Subcutaneous abdominal adipose tissue (tissue), 5 donors: ENCODE measurements around the gene CELSR1.

ENCODE experiments used
- H3K27ac ChIP-seq: one replicate; pipeline ENCODE4 v1.7.0; 2013; ENCODE audit warnings: low read depth, mild to moderate bottlenecking, inconsistent platforms, low read length, moderate library complexity
- H3K27me3 ChIP-seq, 5 donors: one replicate each; pipeline ENCODE4 v1.7.0; 2013; ENCODE audit warnings: low read length in 5 of 5, inconsistent platforms in 1 of 5; ENCODE audit not compliant: control insufficient read depth in 5 of 5, insufficient read depth in 4 of 5
- H3K36me3 ChIP-seq, 5 donors: one replicate each; pipeline ENCODE4 v1.7.0; 2013; ENCODE audit warnings: low read length in 5 of 5; ENCODE audit not compliant: control insufficient read depth in 5 of 5, insufficient read depth in 5 of 5
- H3K4me1 ChIP-seq, 5 donors: one replicate each; pipeline ENCODE4 v1.7.0; 2013; ENCODE audit warnings: low read length in 5 of 5, mild to moderate bottlenecking in 3 of 5, moderate library complexity in 1 of 5; ENCODE audit not compliant: control insufficient read depth in 5 of 5, insufficient read depth in 5 of 5
- H3K4me3 ChIP-seq, 5 donors: one replicate each; pipeline ENCODE4 v1.7.0; 2013; ENCODE audit warnings: low read length in 5 of 5, low read depth in 1 of 5
- H3K9ac ChIP-seq, 5 donors: one replicate each; pipeline ENCODE4 v1.7.0; 2013; ENCODE audit warnings: low read length in 5 of 5, mild to moderate bottlenecking in 4 of 5, moderate library complexity in 3 of 5
- H3K9me3 ChIP-seq, 5 donors: one replicate each; pipeline ENCODE4 v1.7.0; 2013; ENCODE audit warnings: low read length in 5 of 5; ENCODE audit not compliant: control insufficient read depth in 5 of 5
- donor health status: healthy.
- donor health status: healthy.
- donor health status: healthy.
- donor health status: healthy.
- donor health status: healthy.

The CELSR1 gene

DNA sequence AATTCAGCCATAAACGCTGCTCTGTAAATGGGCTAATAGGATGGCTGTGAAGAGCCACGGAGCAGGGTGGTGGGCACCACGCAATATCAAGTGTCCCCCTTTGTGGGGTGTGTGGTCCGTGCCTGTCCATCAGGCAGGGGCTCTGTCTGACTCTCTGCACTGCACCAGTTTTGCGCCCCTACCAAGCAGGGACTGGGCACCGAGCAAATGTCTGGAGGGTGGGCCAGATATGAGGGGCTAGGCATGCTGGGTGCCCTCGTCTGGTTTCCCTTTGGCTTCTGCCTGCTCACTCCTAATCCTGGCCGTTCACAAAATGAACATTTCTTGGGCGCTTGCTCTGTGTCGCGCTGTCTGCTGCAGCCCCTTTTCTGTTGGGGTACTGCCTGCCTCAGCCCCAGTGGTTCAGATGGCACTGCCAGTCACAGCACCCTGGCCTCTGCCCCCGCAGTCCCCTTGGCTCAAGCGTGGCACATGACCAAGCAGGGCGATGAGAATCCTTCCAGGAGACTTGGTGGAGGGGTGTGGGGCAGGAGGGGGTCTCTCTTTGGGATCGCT lies 37.1 kb upstream of the CELSR1 start:
- H3K9me3 ChIP-seq = peaks cover 0 to 11% (median 10%) of the 10 kb centered on the region in 5 donors
- no peaks in the 10 kb centered on the region for H3K27me3 ChIP-seq
- H3K4me1 ChIP-seq = peaks cover 12 to 36% (median 30%) of the 10 kb centered on the region in 5 donors
- no peak overlapping the region for H3K27ac ChIP-seq
- no peak overlapping the region for H3K9ac ChIP-seq
- no peak overlapping the region for H3K4me3 ChIP-seq
- H3K36me3 ChIP-seq = no peaks in the 10 kb centered on the region

DNA sequence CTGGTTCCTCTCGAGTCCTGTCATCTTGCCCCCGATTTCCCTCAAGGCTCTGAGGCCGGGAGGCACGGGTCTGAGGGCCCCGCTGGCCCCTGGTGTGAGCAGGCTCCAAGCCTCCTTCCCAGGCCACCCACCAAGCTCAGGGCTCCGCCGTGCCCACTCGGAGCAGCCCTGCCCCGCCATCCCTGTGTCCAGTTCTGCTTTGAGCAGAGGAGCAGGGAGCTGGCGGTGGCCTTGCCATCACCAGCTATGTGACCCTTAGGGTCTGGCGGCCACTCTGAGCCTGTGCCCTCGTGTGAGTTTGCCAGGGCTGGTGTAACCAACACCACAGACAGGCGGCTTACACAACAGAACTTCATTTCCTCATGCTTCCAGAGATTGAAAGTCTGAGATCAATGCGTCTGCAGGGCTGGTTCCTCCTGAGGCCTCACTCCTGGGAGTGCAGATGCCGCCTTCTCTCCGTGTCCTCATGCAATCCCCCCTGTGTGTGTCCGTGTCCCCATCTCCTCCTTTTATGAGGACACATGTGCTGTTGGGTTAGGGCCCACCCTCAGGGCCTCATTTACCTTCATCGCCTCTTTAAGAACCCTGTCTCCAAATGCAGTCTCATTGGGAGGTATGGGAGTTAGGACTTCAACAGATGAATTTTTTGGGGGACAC lies 36.5 kb upstream of the CELSR1 start:
- Histone ChIP-seq H3K9me3 (peaks cover 0 to 11% (median 10%) of the 10 kb centered on the region in 5 donors), H3K4me1 (peaks cover 10 to 30% (median 24%) of the 10 kb centered on the region in 5 donors), H3K27ac (no peak overlapping the region), H3K27me3 (no peaks in the 10 kb centered on the region), H3K9ac (no peak overlapping the region), H3K36me3 (no peaks in the 10 kb centered on the region), H3K4me3 (no peak overlapping the region)

DNA sequence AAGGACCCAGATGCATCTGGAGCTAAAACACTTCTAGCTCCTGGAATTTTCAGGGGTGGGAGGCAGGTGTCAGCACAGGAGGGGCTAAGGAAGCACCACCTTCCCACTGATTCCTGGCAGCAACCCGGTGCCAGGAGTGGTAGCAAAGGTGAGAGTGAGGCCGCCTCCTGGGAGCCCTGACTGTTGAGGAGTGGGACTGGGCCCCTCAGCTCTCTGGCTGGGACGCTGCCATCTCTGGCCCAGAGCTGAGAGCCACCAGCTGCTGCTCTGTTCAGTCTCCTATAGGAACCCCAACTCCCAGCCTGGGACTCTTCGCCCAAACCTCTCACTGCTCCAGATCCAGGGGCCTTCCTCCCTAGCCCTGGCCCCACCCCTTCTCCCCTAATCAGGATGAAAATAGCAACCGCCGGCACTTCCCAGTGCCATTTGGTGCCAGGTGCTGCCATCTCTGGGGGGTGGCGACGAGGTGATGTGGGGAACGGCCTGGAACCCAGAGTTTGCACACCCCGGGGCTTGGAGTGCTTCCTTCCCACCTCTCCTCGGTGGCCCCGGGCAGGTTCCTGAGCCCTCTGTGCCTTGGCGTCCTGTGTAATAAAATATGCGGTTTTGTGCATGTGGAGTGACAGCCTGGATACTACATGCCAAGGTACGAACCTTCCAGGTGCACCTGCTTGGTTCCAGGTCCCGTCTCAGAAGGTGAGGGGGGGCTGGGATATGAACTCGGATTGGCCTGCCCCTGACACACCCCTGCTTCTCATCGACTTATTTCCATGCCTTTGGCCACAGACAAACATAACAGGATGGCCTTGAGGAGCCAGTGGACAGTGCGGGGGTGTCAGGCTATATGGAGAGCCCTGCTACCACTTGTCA lies 35.7 kb upstream of the CELSR1 start:
- H3K9ac ChIP-seq = no peak overlapping the region
- H3K9me3 ChIP-seq = peaks cover 0 to 11% (median 10%) of the 10 kb centered on the region in 5 donors
- H3K4me3 ChIP-seq = no peak overlapping the region
- H3K36me3 ChIP-seq = no peaks in the 10 kb centered on the region
- no peaks in the 10 kb centered on the region for H3K27me3 ChIP-seq
- peaks cover 3 to 22% (median 16%) of the 10 kb centered on the region in 5 donors for H3K4me1 ChIP-seq
- no peak overlapping the region for H3K27ac ChIP-seq

DNA sequence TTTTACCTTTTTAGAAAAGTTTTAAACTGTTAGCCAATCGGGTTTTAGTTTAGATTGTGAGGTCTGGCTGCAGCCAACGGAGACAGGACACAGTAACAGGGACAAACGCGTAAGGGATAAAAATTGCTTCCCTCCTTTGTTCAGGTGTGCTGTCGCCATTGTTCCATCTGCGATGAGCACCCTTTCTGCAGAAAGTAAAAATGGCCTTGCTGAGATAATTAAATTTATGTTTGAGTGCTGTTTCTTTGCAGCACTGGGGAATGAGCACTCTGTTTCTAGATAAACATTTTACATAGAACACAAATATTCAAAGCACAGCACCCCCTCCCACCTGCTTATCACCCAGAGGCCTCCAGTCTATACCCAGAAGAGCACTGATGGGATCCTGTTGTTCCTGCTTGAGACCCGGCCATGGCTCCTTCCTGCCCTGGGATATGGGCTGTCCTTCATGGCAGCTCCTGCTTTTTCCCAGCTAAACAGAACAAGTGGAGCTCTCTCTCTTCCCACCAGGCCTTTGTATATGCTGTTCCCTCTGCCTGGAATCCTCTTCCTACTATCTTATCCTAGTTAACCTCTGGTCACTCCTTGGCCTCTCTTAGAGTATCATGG lies 34.3 kb upstream of the CELSR1 start:
- H3K27ac ChIP-seq = no peak overlapping the region
- H3K4me3 ChIP-seq = peak overlapping the region in 1 of 5 donors; percentile 9
- no peak overlapping the region for H3K9ac ChIP-seq
- H3K9me3 ChIP-seq = peaks cover 0 to 11% (median 10%) of the 10 kb centered on the region in 5 donors
- H3K27me3 ChIP-seq = no peaks in the 10 kb centered on the region
- no peaks in the 10 kb centered on the region for H3K36me3 ChIP-seq
- H3K4me1 ChIP-seq = peaks cover 0 to 16% (median 9%) of the 10 kb centered on the region in 5 donors

DNA sequence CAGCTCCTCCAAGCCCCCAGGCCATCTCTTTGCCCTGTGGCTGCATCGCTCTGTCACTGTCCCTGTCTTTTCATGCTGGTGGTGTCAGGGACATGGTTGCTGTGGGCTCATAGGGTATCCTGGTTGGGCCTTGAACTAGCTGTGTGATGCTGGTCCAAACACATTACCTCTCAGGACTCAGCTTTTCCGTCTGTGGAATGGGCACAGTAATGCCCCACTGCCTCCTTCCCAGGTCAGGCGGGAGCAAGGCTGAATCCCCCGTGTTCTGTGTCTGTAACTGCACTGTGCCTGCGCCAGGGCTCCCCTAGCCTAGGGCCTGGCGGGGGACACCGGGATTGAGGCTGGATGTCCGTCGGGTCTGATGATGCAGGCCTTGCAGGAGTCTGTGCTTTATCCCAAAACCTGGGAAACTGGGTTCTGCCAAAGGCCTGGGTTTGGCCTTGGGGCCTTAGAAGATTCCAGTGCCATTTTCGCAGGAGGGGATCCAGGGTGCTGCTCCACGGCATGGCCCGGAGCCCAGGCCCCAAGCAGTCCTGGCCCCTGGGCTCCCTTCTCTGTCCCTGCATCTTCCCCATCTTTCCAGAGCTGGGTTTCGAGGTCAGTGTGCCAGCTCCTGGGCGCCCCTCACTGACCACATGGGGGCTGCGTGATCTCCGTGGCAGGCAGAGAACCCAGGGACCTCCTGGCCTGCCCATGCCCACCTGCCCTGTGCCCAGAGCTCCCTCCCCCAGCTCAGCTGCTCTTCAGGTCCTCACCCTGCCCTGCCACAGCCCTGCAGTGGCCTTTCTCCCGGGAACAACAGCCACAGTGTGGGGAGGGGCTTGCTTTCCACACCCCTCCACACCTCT lies 32.7 kb upstream of the CELSR1 start:
- no peak overlapping the region for H3K9ac ChIP-seq
- no peak overlapping the region for H3K4me3 ChIP-seq
- H3K9me3 ChIP-seq = peaks cover 0 to 11% (median 10%) of the 10 kb centered on the region in 5 donors
- peaks cover 0 to under 1% (median 0%) of the 10 kb centered on the region in 5 donors for H3K4me1 ChIP-seq
- H3K27me3 ChIP-seq = no peaks in the 10 kb centered on the region
- H3K36me3 ChIP-seq = no peaks in the 10 kb centered on the region
- H3K27ac ChIP-seq = no peak overlapping the region

DNA sequence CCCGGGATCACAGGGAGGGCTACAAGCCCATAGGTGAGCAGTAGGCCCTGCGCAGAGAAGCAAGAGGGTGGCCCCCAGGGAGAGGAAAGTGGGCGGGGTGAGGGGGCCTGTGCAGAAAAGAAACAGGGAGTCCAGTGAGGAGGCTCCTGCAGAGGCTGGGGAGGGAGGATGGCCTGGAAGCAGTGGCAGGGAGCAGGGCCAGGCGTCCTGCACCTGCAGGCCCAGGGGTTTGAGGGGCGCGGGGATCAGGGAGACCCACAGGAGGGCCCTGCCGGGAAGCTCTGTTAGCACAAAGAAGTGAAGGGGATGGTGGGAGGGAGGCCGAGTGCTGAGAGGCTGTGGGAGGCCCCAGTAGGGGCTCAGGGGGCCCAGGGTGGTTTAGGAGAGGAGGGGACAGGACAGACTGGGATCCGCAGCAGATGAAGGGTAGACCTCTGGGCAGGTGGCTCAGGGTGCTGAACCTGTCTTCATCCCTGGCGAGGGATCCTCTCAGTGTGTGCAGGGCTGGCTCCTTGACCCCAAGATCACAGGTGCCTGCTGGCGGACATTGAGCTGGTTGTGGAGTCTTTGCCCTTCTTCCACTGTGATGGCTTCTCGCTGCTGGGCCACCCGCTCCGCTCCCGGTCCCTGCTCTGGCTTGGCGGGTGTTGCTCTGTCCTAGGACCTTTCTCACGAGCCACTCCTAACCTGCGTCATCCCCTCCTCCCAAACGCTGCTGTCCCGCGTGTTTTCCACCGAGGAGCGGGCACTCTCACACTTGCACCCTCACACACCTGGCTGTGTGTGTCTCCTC lies 31.8 kb upstream of the CELSR1 start:
- no peak overlapping the region for H3K9ac ChIP-seq
- no peaks in the 10 kb centered on the region for H3K27me3 ChIP-seq
- H3K4me3 ChIP-seq = no peak overlapping the region
- H3K9me3 ChIP-seq = peaks cover 0 to 11% (median 10%) of the 10 kb centered on the region in 5 donors
- peaks cover 0 to 2% (median under 1%) of the 10 kb centered on the region in 5 donors for H3K4me1 ChIP-seq
- no peak overlapping the region for H3K27ac ChIP-seq
- no peaks in the 10 kb centered on the region for H3K36me3 ChIP-seq

DNA sequence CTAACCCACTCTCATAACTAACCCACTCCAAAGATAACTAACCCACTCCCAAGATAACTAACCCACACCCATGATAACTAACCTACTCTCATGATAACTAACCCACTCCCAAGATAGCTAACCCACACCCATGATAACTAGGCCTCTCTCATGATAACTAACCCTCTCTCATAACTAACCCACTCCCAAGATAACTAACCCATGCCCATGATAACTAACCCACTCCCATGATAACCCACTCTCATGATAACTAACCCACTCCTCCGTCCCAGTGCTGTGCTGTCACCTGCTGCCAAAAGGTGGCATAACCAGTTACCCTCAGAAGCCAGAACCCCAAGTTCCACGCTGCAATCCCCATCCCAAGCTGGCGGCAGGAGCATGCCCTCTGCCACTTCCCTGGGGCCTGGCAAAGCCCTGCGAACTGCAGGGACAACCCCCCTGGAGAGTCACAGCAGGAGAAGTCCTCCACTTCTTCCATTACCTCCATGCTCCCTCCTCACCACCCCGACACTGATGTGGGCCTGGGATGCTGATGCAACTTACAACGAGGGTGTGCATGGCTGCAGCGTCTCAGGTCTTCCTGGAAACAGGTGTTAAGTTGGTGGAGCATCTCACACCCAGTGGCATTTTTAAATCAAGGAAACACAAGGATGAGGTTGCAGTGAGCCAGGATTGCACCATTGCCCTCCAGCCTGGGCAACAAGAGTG lies 30.8 kb upstream of the CELSR1 start:
- Histone ChIP-seq H3K9ac (no peak overlapping the region), H3K36me3 (no peaks in the 10 kb centered on the region), H3K27me3 (no peaks in the 10 kb centered on the region), H3K4me3 (no peak overlapping the region), H3K4me1 (peaks cover 1 to 12% (median 10%) of the 10 kb centered on the region in 5 donors), H3K9me3 (peaks cover 0 to 11% (median 10%) of the 10 kb centered on the region in 5 donors), H3K27ac (no peak overlapping the region)

DNA sequence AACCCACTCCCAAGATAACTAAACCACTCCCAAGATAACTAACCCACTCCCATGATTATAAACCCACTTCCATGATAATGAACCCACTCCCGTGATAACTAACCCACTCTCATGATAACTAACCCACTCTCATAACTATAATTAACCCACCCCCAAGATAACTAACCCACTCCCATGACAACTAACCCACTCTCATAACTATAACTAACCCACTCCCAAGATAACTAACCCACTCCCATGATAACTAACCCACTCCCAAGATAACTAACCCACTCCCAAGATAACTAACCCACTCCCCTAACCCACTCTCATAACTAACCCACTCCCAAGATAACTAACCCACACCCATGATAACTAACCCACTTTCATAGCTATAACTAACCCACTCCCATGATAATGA lies 30.1 kb upstream of the CELSR1 start:
- no peaks in the 10 kb centered on the region for H3K36me3 ChIP-seq
- H3K27ac ChIP-seq = no peak overlapping the region
- no peak overlapping the region for H3K9ac ChIP-seq
- H3K4me3 ChIP-seq = no peak overlapping the region
- H3K27me3 ChIP-seq = no peaks in the 10 kb centered on the region
- peaks cover 1 to 13% (median 11%) of the 10 kb centered on the region in 5 donors for H3K4me1 ChIP-seq
- peaks cover 0 to 11% (median 10%) of the 10 kb centered on the region in 5 donors for H3K9me3 ChIP-seq
